HK-2 (cell line): ENCODE results near the gene ANKS1B.
"Not testable (repeated sequence)": the region's sequence is repeated elsewhere in the genome, so short reads cannot be mapped to it uniquely, and the experiment has no call there.

ENCODE experiments used
- DNase-seq: peaks from one replicate; pipeline ENCODE4 v3.0.0-alpha.2; 2018; ENCODE audit not compliant: unreplicated experiment

ANKS1B gene

DNA sequence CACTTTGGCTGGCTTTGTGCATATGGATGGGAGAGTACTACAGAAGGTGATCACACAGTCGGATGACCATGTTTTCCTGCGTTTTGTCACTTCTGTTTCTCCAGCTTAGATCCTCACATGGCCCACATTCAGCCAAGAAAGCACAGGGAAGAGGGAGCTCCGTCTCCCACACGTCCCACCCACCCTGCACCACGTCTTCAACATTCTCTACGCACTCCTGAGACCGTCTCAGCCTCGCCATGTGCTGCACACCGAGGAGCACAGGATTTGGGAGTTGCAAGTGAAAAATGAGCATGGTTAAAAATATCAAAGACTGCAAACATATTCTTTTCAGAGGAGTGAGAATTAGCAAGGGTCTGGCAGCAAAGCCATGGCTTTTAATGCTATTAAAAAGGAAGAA is 1217.5 kb downstream of the ANKS1B start:
- no peak for DNase-seq

DNA sequence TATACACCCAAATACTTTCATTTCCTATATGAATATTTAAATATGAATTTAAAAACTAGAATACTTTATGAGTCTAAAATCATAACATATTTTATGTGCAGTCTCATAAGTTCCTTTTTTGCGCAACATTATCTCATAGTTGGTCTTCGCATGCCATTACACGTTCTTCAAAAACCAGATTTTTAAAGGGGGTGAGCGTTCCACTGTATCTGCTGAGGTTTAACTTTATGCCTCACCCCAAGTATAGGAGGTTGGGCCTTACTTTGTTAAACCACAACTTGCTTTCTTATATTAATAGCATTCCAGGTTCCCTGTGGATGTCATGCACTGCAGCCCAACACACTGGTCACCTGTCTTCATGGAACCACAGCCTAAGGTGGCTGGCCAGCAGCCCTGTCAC is 1221.1 kb downstream of the ANKS1B start:
- DNase-seq = no peak

DNA sequence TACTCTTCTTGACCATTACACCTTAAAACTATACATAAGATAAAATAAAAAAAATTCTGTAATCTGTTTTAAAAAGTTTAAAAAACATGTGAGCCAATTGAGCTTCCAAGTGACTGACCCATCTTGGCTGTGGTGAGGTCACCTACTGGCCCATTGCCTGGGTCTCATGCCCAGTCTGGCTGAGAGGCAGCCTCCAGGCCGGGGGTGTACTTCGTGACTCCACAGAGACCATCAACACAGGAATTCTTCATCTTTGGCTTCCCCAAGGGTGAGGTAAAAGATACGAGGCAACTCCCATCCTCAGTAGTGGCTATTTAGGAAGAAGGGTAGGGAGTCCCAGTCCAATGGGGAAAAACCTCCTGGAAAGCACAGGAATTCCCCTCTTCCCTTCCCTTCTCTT is 1226.4 kb downstream of the ANKS1B start:
- no peak for DNase-seq

DNA sequence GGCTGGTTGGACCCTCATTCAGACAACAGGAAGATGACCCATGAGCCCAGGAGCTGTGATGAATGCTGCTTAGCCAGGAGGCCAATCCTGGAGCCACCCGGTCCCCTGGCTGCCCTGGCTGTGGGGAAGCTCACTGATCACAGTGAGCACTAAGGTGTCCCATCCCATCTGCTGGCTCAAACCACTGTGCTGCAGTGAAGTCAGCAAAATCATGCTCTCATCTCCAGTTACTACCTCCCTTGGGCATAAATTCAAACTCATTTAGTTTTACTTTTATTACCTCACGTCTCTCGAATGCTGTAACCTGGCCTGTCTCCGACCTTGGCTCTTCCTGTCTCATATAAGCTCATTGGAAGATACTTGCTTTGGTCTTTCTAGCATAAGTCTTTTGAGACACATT is 1227.3 kb downstream of the ANKS1B start:
- no peak for DNase-seq

DNA sequence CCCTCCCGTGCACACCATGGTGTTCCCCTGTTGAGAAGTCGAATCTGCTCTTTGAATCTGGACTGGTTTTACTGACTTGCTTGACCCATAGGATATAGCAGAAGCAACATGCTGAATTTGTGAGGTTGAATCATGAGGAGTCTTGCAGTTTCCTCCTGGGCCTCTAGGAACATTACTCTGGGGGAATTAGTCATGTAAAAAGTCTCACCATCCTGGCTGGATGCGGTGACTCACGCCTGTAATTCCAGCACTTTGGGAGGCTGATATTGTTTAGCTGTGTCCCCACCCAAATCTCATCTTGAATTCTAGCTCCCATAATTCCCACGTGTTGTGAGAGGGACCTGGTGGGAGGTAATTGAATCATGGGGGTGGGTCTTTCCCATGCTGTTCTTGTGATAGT is 1228.9 kb downstream of the ANKS1B start:
- DNase-seq = not testable (repeated sequence)

DNA sequence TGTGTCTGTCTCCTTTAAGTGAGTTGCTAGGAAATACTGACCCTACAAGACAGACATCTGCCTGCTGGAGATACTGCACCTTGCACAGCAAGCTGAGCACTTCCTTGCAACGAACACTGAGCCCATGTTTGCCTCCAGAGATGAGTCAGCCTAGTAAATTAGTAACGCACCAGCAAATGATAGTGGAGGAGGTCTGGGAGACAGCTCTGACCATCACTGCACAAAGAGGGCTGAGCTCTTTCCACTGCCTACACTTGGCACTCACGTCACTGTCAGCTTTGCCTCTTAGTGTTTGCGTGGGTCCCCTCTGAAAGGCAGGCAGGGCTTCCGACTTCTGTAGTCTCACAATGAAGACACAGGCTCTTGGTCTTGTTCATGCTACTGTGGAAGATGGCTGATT is 1230.6 kb downstream of the ANKS1B start:
- DNase-seq = peak; percentile 48

DNA sequence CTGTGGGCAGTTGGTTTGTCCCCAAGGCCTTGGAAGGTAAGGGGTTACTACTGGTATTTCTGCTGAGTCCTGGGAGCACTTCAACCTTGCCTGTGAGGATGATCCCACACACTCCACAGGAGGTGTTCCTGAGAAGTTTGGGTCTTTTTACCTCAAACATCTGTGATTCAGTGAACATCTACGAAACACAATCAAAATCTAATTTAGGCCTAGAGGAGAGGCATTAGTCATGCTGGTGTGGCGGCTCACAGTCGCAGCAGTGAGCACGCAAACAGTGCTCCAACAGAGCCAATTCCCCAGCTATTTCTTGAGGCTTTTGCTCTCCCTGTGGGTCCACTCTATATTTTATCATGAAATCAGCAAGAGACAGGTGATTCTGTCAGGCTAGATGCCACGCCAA is 1232.0 kb downstream of the ANKS1B start:
- DNase-seq = no peak

DNA sequence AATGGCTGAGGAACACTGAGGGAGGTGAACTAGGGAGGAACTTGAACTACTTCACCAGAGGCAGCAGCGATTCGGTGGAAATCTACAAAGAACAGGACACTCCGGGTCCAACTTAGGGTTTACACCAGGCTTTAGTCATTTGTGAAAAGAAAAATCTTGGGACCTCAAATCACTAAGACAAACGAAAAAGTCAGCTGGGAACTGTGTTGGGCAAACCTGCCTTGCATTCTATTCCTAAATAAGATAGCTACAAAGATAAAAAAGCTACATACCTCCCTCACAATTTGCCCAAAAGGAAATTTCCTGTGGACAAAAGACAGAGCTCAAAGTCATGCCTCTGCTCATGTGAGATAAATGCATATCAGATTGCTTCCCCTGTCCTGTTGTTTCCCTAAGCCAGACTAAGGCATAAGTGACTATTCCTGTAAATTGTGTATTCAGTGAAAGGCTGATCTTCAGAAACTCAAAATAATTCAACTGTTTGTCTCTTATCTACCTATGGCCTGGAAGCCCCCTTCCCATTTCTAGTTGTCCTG is 1233.1 kb downstream of the ANKS1B start:
- DNase-seq = no peak

DNA sequence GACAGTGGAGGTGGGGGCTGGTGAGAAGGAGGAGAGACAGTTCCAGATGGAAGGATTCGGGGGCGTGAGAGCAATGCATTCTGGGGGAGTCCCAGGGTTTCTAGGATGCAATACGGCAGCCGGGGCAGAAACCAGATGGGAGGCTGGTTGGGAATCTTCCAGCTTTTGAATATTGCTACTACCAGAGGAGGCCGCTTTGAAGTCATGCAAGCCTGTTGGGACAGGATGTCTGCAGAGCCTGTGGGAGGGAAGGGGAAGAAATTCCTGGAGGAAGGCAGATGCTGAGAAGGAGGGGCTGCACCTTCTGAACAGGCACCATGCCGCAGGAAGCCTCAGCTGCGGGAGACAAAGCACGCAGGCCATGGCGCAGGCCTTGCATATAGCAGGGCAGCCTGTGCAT is 1234.2 kb downstream of the ANKS1B start:
- DNase-seq = no peak

DNA sequence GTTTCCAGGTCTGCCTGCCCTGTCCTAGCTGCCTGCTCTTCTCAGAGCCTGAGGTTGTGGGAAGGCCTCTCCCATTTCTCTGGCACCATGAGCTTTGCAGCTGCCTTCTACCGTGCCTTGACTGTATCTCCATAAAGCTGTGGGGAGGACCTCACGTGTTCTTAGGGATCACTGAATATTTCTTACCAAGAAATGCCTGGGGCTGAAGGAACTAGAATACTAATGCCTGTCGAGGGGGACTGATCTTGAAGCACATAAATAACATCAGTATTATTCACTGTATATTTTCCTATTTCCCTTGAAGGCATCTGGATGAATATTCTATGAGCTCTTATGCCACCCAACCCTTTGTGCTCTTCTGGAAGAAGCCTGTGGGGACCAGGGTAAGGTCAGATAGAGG is 1236.3 kb downstream of the ANKS1B start:
- DNase-seq = no peak

DNA sequence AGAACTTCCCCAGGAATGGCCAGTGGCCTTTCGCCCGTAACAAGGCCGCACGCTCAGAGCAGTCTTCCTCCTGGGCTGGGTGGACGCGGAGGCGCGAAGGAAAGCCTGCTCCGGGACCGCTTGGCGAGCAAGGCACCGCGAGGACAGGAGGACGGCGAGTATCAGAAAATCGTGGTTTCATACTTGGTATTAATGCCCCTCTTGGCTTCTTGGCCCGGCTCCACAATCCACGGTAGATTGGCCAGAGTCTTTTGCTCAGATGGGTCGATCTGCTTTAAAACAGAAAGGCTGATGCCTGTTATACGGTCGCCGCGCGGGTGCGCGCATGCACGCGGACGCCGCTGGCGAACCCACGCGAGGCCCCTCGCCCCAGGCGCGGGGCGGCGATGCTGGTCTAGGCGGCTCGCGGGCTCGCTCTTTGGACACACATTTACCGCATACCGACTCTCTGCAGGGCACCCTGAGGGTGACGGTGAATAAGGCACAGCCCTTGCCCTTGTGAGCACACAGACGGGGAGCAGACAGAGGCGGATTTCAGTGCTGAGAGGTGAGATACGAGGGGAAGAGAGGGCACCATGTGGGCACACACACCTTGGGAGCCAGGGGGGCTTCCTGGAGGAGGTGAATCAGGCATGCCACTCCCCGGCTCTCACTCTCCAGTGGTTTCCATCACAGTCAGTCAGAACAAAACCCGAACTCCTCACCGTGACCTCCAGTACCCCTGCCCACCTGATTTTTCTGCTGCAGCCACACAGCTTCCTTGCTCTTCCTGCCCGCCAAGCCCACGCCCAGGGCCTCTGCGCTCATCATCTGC is 1239.0 kb downstream of the ANKS1B start:
- DNase-seq = no peak

DNA sequence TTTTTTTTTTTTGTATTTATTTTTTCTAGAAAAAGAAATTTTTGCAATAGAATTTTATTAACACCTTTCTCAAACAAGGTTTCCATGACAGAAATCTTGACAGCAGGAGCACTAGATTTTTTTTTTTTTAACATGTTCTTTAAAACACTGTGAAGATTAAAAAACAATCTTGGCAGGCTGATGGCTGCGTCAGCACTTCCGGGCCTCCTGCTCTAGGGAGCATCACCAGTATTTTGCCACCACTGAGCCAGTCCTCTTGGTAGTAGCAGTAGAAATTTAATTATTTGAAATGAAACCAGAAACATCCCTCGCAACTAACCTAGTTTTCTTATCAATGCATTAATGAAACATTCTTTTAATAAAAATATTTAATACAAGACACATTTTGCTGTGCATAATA is 1240.1 kb downstream of the ANKS1B start:
- no peak for DNase-seq

DNA sequence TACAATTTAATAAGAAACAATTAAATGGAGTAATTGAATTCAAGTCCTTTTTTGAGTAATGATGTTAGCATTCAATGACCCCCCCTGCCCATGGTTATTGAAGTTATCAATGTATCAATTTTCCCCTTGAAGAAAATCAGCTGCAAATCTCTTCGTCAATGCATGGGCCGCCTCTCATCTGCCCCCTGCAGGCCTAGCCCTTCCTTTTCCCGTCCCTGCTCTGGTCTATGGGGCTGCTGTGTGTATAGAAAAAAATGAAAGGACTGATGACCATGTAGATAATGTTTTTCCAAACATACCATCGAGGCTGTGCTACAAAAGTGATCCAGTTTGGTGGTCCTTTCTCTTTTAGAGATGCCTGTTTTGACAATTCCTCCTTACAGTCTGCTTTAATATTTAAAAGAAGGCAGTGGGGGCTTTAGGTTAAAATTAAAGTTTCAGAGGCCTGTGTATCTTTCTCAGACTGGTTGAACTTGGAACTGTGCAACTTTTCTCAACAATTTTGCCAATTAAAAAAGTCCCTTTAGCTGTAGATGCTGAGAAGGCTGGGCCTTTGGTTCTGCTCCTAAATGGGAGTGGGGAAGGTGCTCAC is 1241.3 kb downstream of the ANKS1B start:
- no peak for DNase-seq

DNA sequence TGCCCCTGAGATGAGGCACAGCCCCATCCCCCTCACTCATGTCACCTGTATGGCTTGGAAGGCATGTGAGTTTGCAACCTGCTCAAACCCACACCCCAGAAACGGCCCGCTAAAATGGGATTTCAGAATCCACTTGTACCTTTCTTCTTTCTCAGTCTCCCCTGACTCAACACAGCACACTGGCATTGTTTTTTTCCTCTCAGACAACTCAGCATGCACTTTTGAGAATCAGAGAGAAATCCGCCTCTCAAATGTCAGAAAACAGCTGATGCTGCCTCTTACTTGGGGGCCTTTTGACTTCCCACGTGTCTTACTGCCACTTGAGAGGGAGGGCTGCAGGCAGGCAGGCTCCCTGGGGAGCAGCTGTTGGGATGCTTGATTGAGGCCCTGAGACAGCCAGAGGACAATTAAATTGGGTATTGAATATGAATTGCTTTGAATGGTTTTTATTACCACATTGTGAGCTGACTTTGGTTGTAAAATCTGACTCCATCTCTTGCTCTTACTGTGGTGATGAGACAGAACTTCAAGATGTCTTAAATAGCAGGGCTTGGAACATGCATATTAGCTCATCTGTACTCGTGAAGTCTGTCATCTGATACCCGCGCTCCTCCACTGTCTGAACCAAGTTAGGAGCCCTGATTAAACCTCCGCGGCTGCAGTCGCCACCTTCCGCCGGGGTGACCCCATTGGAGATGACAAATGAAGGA is 1243.0 kb downstream of the ANKS1B start:
- no peak for DNase-seq

DNA sequence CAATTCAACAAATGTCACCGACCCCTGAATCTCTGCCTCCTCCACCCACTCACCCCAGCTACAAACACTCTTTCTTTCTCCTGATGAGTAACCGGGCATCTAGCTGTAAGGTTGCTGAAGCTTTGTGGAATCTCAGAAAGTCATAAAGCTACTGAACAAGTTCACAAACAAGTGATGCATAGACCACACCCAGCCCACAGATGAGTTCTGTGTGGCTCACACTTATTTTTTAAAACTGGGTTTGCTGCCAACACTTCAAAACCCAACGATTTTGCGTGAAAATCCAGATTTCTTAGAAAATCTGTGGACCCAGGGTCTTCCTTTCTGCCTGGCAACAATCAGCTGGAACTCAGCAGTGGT is 1243.6 kb downstream of the ANKS1B start:
- DNase-seq = no peak

DNA sequence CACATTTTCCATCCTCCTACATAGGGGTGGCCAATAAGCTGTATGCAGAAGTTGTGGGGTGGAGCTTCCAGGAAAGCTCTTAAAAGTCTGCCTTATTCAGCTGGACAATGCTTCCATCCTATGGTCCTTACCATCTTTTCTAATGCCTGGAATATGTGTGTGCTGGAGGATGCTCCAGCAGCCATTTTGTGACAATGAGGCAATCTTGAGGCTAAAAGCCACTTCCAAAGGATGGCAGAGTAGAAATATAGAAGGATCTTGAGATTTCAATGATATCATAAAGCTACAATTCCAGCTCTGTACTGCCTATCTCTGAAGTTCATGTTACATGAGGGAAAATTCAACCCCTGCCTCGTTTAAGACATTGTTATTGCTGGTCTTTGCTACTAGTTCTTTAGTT is 1244.0 kb downstream of the ANKS1B start:
- DNase-seq = no peak

DNA sequence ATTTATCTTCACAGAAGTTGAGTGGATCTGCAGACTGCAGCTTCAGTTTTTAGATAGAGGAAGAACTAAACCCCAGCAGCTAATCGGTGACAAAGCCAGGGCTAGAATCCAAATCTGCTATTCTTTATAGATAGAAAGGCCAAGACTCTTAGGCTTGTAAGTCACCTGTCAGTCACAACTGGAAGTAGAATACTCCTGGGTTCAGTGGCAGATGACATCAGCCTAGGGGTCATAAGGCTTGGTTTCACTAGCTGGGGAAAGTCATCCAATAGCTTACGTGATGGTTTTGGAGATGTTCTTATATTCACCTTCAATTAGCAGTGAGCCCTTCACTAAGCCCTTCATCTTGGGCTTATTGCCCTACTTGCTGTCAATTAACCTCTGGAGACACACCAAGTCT is 1246.2 kb downstream of the ANKS1B start:
- no peak for DNase-seq

DNA sequence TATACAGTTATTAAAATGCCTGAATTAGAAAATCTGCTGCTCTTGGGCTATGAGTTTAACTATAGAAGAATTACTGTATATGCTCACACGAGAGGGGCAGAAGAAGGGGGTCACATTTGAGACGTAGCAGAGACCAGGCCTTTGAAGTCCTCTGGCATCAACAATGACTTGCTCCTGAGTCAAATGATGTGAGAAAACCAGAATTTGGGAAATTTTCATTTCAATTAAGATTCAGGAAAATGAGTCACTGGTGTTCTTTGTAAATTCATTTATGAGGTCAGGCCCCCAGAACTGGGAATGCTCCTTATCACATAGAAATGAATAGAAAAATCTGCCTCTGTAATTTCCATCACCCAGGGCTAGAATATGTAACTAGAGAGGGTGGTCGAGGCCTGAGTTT is 1246.7 kb downstream of the ANKS1B start:
- no peak for DNase-seq

DNA sequence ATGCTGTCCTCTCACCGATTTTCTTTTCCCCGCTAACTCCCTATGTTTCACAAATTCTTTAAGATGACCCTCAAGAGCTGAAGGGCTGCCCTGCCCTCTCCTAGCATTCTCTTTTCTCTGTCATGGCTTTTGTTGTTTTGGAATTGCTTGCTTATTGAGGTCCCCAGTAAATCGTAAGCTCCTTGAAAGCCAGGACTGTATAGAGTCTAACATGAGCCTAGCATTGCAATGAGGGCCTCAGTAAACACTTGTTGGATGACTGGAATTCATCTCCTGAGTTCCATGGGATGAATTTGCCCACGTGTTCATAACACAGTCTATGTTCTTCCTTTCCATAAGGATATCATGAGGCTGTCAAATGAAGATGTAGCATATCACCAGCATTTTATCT is 1247.4 kb downstream of the ANKS1B start:
- no peak for DNase-seq

DNA sequence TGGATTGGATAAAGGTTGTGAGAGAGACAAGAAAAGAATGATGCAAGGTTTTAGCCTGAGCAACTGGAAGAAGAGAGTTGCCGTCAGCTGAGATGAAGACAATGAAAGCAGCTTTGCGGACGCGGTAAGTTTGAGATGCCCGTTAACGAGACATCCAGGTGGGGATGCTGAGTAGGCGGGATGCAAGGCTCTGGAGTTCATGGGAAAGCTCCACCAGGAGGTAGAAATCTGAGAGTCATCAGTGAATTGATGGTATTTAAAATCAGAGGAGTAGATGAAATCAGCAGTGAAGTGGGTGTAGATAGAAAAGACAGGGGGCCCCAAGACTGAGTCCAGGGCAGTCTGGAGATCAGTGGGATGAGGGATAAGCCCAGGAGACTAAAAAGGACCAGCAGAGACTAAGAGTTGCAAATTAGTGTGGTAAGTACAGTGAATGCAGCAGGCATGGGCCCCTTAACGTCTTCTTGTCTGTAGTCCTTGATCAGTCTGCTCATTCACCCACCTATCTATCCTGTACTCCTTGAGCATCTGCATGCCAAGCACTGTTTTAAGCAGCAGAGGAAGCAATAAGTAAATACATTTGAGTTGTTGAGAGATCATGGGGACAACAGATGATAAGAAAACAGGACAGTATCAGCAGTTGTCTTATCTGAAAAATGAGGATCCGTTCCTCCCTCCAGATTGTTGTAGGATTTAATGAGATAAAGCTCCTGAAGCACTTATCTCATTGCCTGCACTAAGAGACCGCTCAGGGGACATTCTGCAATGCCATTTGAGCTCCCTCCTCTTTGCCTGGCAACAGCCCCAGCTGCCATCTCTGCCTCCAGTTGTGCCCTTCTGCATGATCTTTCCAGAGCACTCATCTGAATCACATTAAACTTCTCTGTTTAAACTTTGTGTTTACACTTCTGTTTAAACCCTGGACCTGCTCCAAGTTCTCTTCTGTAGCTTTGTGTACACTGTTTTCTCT is 1248.1 kb downstream of the ANKS1B start:
- DNase-seq = no peak

DNA sequence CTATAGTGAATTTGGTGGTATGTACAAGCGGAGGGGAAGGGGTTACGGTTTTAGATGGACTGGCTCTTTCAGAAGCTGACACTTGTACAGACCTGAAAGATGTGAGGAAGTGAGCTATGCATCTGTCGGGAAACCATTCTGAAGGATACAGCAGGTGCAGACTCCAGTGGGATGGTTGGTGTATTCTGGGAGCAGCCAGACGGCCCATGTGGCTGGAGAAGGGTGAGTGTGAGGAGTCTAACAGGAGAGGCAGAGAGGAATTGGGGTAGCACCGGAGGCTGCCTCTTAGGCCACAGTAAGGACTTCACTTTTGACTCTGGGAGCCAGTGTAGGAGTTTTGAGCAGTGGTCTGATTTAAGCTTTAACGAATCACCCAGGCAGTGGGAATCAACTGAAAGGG is 1248.9 kb downstream of the ANKS1B start:
- DNase-seq = no peak
